Measurements from ENCODE around the gene GADL1. TPM values are rescaled to one million over a fixed set of nuclear protein-coding genes. Genes with fewer than 3 reads are reported as not detected.
A peak's percentile ranks its signal among the peaks of the same experiment; 100 is the strongest.

The GADL1 gene
- total RNA-seq, 2 donors from 2014 or later: not detected

- DNase-seq (ENCODE audit: low spot score) (no peak), ATAC-seq (no peak)
- no peaks in the 10 kb centered on the region for H3K36me3 Mint-ChIP-seq
- peaks cover 10 to 20% of the 10 kb centered on the region in 2 donors for H3K27me3 Mint-ChIP-seq
- H3K9me3 Mint-ChIP-seq: no peaks in the 10 kb centered on the region
- no peak overlapping the region for H3K27ac Mint-ChIP-seq
- no peak overlapping the region for H3K4me3 Mint-ChIP-seq
- H3K4me1 Mint-ChIP-seq (ENCODE audit: low read depth in 2 of 2): peaks cover 11 to 14% of the 10 kb centered on the region in 2 donors
Observed at GRCh38 chr3:30753766-30754165, 140.7 kb downstream of the GADL1 start.

GRCh38 chr3:30752970-30753369, 141.5 kb downstream of the GADL1 start:
- DNase-seq (ENCODE audit: low spot score) (no peak), ATAC-seq (peak in 1 of 2 donors; percentile 67)
- peaks cover 6 to 13% of the 10 kb centered on the region in 2 donors for H3K27me3 Mint-ChIP-seq
- no peak overlapping the region for H3K4me3 Mint-ChIP-seq
- no peaks in the 10 kb centered on the region for H3K9me3 Mint-ChIP-seq
- H3K36me3 Mint-ChIP-seq: no peaks in the 10 kb centered on the region
- no peak overlapping the region for H3K27ac Mint-ChIP-seq
- H3K4me1 Mint-ChIP-seq (ENCODE audit: low read depth in 2 of 2): peaks cover 11 to 14% of the 10 kb centered on the region in 2 donors

GRCh38 chr3:30752491-30752890, 142.0 kb downstream of the GADL1 start:
- ATAC-seq: no peak

GRCh38 chr3:30751610-30752299, 142.7 kb downstream of the GADL1 start:
- no peak overlapping the region for H3K4me3 Mint-ChIP-seq

More at GRCh38 chr3:30752491-30752890, 142.0 kb downstream of the GADL1 start:
- Mint-ChIP-seq H3K9me3 (no peaks in the 10 kb centered on the region), H3K4me1 (ENCODE audit: low read depth in 2 of 2) (peaks cover 11 to 14% of the 10 kb centered on the region in 2 donors), H3K27ac (peak overlapping the region in 1 of 2 donors; percentile 0), H3K4me3 (no peak overlapping the region), H3K36me3 (no peaks in the 10 kb centered on the region), H3K27me3 (peaks cover 6 to 12% of the 10 kb centered on the region in 2 donors)
- no peak for DNase-seq (ENCODE audit: low spot score)

GRCh38 chr3:30750967-30751366, 143.5 kb downstream of the GADL1 start:
- Mint-ChIP-seq H3K36me3 (no peaks in the 10 kb centered on the region), H3K4me1 (ENCODE audit: low read depth in 2 of 2) (peaks cover 11 to 14% of the 10 kb centered on the region in 2 donors), H3K27ac (no peak overlapping the region), H3K9me3 (no peaks in the 10 kb centered on the region), H3K27me3 (peaks cover 3 to 12% of the 10 kb centered on the region in 2 donors), H3K4me3 (no peak overlapping the region)
- no peak for ATAC-seq
- DNase-seq (ENCODE audit: low spot score): no peak

More at GRCh38 chr3:30751610-30752299, 142.7 kb downstream of the GADL1 start:
- peaks cover 11 to 14% of the 10 kb centered on the region in 2 donors for H3K4me1 Mint-ChIP-seq (ENCODE audit: low read depth in 2 of 2)
- H3K27ac Mint-ChIP-seq: peak overlapping the region in 1 of 2 donors; percentile 0
- ATAC-seq (peak in 1 of 2 donors; percentile 62), DNase-seq (ENCODE audit: low spot score) (peak; percentile 67)
- peaks cover 3 to 12% of the 10 kb centered on the region in 2 donors for H3K27me3 Mint-ChIP-seq
- no peaks in the 10 kb centered on the region for H3K9me3 Mint-ChIP-seq
- H3K36me3 Mint-ChIP-seq: no peaks in the 10 kb centered on the region

- Mint-ChIP-seq H3K4me1 (ENCODE audit: low read depth in 2 of 2) (peaks cover 11 to 14% of the 10 kb centered on the region in 2 donors), H3K9me3 (no peaks in the 10 kb centered on the region), H3K27me3 (peaks cover 3 to 12% of the 10 kb centered on the region in 2 donors), H3K4me3 (no peak overlapping the region), H3K36me3 (no peaks in the 10 kb centered on the region), H3K27ac (no peak overlapping the region)
- DNase-seq (ENCODE audit: low spot score) (no peak), ATAC-seq (no peak)
Observed at GRCh38 chr3:30749230-30749629, 145.2 kb downstream of the GADL1 start.

- H3K9me3 Mint-ChIP-seq: no peaks in the 10 kb centered on the region
Observed at GRCh38 chr3:30747771-30748281, 146.6 kb downstream of the GADL1 start.

GRCh38 chr3:30743641-30744317, 150.7 kb downstream of the GADL1 start:
- peak overlapping the region in 1 of 2 donors; percentile 56 for H3K27ac Mint-ChIP-seq
- peaks cover 0 to 14% of the 10 kb centered on the region in 2 donors for H3K4me1 Mint-ChIP-seq (ENCODE audit: low read depth in 2 of 2)
- no peak overlapping the region for H3K4me3 Mint-ChIP-seq
- DNase-seq (ENCODE audit: low spot score): no peak
- ATAC-seq: no peak
- no peaks in the 10 kb centered on the region for H3K9me3 Mint-ChIP-seq
- no peaks in the 10 kb centered on the region for H3K36me3 Mint-ChIP-seq
- no peaks in the 10 kb centered on the region for H3K27me3 Mint-ChIP-seq

More at GRCh38 chr3:30747771-30748281, 146.6 kb downstream of the GADL1 start:
- Mint-ChIP-seq H3K4me3 (no peak overlapping the region), H3K27ac (no peak overlapping the region), H3K27me3 (peaks cover 3 to 12% of the 10 kb centered on the region in 2 donors), H3K4me1 (ENCODE audit: low read depth in 2 of 2) (peaks cover 11 to 21% of the 10 kb centered on the region in 2 donors), H3K36me3 (no peaks in the 10 kb centered on the region)
- no peak for DNase-seq (ENCODE audit: low spot score)
- ATAC-seq: no peak

- Mint-ChIP-seq H3K4me3 (no peak overlapping the region), H3K27ac (peak overlapping the region in 1 of 2 donors; percentile 56), H3K4me1 (ENCODE audit: low read depth in 2 of 2) (peaks cover 0 to 18% of the 10 kb centered on the region in 2 donors), H3K27me3 (no peaks in the 10 kb centered on the region), H3K9me3 (no peaks in the 10 kb centered on the region), H3K36me3 (no peaks in the 10 kb centered on the region)
- ATAC-seq (no peak), DNase-seq (ENCODE audit: low spot score) (no peak)
Observed at GRCh38 chr3:30742796-30743619, 151.5 kb downstream of the GADL1 start.

GRCh38 chr3:30741889-30742288, 152.6 kb downstream of the GADL1 start:
- Mint-ChIP-seq H3K27ac (no peak overlapping the region), H3K36me3 (no peaks in the 10 kb centered on the region), H3K4me3 (no peak overlapping the region), H3K4me1 (ENCODE audit: low read depth in 2 of 2) (peaks cover 0 to 18% of the 10 kb centered on the region in 2 donors), H3K27me3 (no peaks in the 10 kb centered on the region), H3K9me3 (no peaks in the 10 kb centered on the region)
- ATAC-seq (no peak), DNase-seq (ENCODE audit: low spot score) (no peak)

GRCh38 chr3:30738605-30739004, 155.9 kb downstream of the GADL1 start:
- ATAC-seq (no peak), DNase-seq (ENCODE audit: low spot score) (no peak)

GRCh38 chr3:30737743-30738499, 156.5 kb downstream of the GADL1 start:
- Mint-ChIP-seq H3K9me3 (no peaks in the 10 kb centered on the region), H3K4me1 (ENCODE audit: low read depth in 2 of 2) (peaks cover 5 to 17% of the 10 kb centered on the region in 2 donors), H3K4me3 (no peak overlapping the region), H3K27me3 (peaks cover 0 to 7% of the 10 kb centered on the region in 2 donors), H3K36me3 (no peaks in the 10 kb centered on the region), H3K27ac (no peak overlapping the region)
- ATAC-seq (no peak), DNase-seq (ENCODE audit: low spot score) (no peak)

More at GRCh38 chr3:30738605-30739004, 155.9 kb downstream of the GADL1 start:
- Mint-ChIP-seq H3K27me3 (peaks cover 0 to 3% of the 10 kb centered on the region in 2 donors), H3K4me3 (no peak overlapping the region), H3K27ac (no peak overlapping the region), H3K4me1 (ENCODE audit: low read depth in 2 of 2) (peaks cover 2 to 21% of the 10 kb centered on the region in 2 donors), H3K36me3 (no peaks in the 10 kb centered on the region), H3K9me3 (no peaks in the 10 kb centered on the region)

- peaks cover 5 to 18% of the 10 kb centered on the region in 2 donors for H3K4me1 Mint-ChIP-seq (ENCODE audit: low read depth in 2 of 2)
- no peak overlapping the region for H3K4me3 Mint-ChIP-seq
- no peak overlapping the region for H3K27ac Mint-ChIP-seq
- H3K9me3 Mint-ChIP-seq: no peaks in the 10 kb centered on the region
- ATAC-seq (no peak), DNase-seq (ENCODE audit: low spot score) (no peak)
- no peaks in the 10 kb centered on the region for H3K36me3 Mint-ChIP-seq
- peaks cover 0 to 7% of the 10 kb centered on the region in 2 donors for H3K27me3 Mint-ChIP-seq
Observed at GRCh38 chr3:30733696-30734095, 160.8 kb downstream of the GADL1 start.
